Smooth muscle cell (in vitro differentiated cells): Measurements from ENCODE around the gene HRK. TPM values are rescaled to one million over a fixed set of nuclear protein-coding genes. Genes with fewer than 3 reads are reported as not detected.

Experiments
- DNase-seq: peaks from one replicate; lab custom pipeline; 2025; ENCODE audit not compliant: unreplicated experiment; lab: John Stamatoyannopoulos, UW
- H2AFZ ChIP-seq: fragments of 200-600 bp; sonication (generic); 2 replicates; pipeline ENCODE4 v1.6.0; 2016; ENCODE audit warnings: antibody characterized with exemption, low read depth, mild to moderate bottlenecking
- H3F3A ChIP-seq: fragments of 200-600 bp; sonication (generic); 2 replicates; pipeline ENCODE4 v1.6.0; 2017; ENCODE audit warnings: antibody characterized with exemption, low read depth
- H3K27ac ChIP-seq: fragments of 200-600 bp; sonication (generic); 2 replicates; pipeline ENCODE4 v1.5.1; 2016; ENCODE audit warnings: low read depth, mild to moderate bottlenecking
- H3K27me3 ChIP-seq: fragments of 200-600 bp; sonication (generic); 2 replicates; pipeline ENCODE4 v1.6.1; 2016; ENCODE audit warnings: low read depth, mild to moderate bottlenecking
- H3K36me3 ChIP-seq: fragments of 200-600 bp; sonication (generic); 2 replicates; pipeline ENCODE4 v1.5.1; 2016; ENCODE audit warnings: low read depth
- H3K4me1 ChIP-seq: fragments of 200-600 bp; sonication (generic); 2 replicates; pipeline ENCODE4 v1.5.1; 2016; ENCODE audit warnings: low read depth
- H3K4me2 ChIP-seq: fragments of 200-600 bp; sonication (generic); 2 replicates; pipeline ENCODE4 v1.6.0; 2016; ENCODE audit warnings: mild to moderate bottlenecking
- H3K4me3 ChIP-seq: fragments of 200-600 bp; sonication (generic); 2 replicates; pipeline ENCODE4 v1.5.1; 2016; ENCODE audit warnings: mild to moderate bottlenecking
- H3K79me2 ChIP-seq: fragments of 200-600 bp; sonication (generic); 2 replicates; pipeline ENCODE4 v1.6.0; 2016; ENCODE audit warnings: low read depth, mild to moderate bottlenecking
- H3K9ac ChIP-seq: fragments of 200-600 bp; sonication (generic); 2 replicates; pipeline ENCODE4 v1.6.0; 2016; ENCODE audit warnings: low read depth
- H3K9me3 ChIP-seq: fragments of 200-600 bp; sonication (generic); replicated peaks from 2 replicates; pipeline ENCODE4 v1.5.1; 2016; ENCODE audit warnings: low read depth
- H4K20me1 ChIP-seq: fragments of 200-600 bp; sonication (generic); 2 replicates; pipeline ENCODE4 v1.6.0; 2016; ENCODE audit warnings: low read depth
- CTCF ChIP-seq: fragments of 200-600 bp; sonication (generic); IDR thresholded peaks from 2 replicates; pipeline ENCODE4 v1.5.1; 2017; ENCODE audit warnings: borderline replicate concordance, mild to moderate bottlenecking, antibody characterized with exemption; ENCODE audit not compliant: insufficient read depth, poor library complexity, severe bottlenecking
- WGBS: methylation state at CpG from one replicate; pipeline ENCODE4 v1.1.7; 2016; ENCODE audit warnings: low lambda C conversion rate; 5-methylcytosine and 5-hydroxymethylcytosine counted together
- polyA plus RNA-seq: library from polyadenylated mRNA; unstranded; fragments of >200 nt; fragmentation: Nextera tagmentation; extraction: Ambion mirVana; gene quantifications from 2 replicates; pipeline ENCODE4 v1.2.1, GENCODE V29; 2016
- total RNA-seq: library from RNA; depleted of rRNA; stranded (reverse); fragments of >200 nt; gene quantifications from 2 replicates; pipeline ENCODE4 v1.2.3, GENCODE V29; 2014

The HRK gene
- total and polyA plus RNA-seq, 2 experiments from 2014 or later = 0.04 TPM; not detected in 1

- WGBS = 1% methylated on average over 64 of the region's 82 CpGs
- H3K4me1 ChIP-seq = peaks cover 7% of the 10 kb centered on the region
- H3K4me2 ChIP-seq = peak within 1 kb of the TSS; percentile 99
- peak within 1 kb of the TSS; percentile 77 for H3K27ac ChIP-seq
- peak; percentile 29 for DNase-seq
- no peaks in the 10 kb centered on the region for H3F3A ChIP-seq
- peak within 1 kb of the TSS; percentile 89 for H3K9ac ChIP-seq
- H4K20me1 ChIP-seq = peaks cover 27% of the 10 kb centered on the region
- no peaks in the 10 kb centered on the region for H3K27me3 ChIP-seq
- peak within 1 kb of the TSS; percentile 97 for H3K4me3 ChIP-seq
- H3K9me3 ChIP-seq = no peaks in the 10 kb centered on the region
- H2AFZ ChIP-seq = peak within 1 kb of the TSS; percentile 83
- H3K79me2 ChIP-seq = peaks cover 36% of the 10 kb centered on the region
- no peak for TF ChIP-seq CTCF
- H3K36me3 ChIP-seq = no peaks in the 10 kb centered on the region
Observed at GRCh38 chr12:116910645-116911451, 29.6 kb upstream of the HRK start, which contains the start of gene FBXW8. FBXW8 (plus strand) TSS chr12:116910950; CDS start chr12:116911038, 88 bp downstream.

- DNase-seq = no peak
- 73% methylated on average over 4 of the region's 4 CpGs for WGBS
- H3K79me2 ChIP-seq = peaks cover 36% of the 10 kb centered on the region
Observed at GRCh38 chr12:116910280-116910644, 29.0 kb upstream of the HRK start.

GRCh38 chr12:116906285-116906684 is 25.0 kb upstream of the HRK start:
- no peaks in the 10 kb centered on the region for H3K36me3 ChIP-seq
- H2AFZ ChIP-seq = no peak overlapping the region
- TF ChIP-seq CTCF = no peak
- H3K27me3 ChIP-seq = no peaks in the 10 kb centered on the region
- H4K20me1 ChIP-seq = no peaks in the 10 kb centered on the region
- no peak overlapping the region for H3K4me2 ChIP-seq
- peaks cover under 1% of the 10 kb centered on the region for H3K4me1 ChIP-seq
- DNase-seq = no peak
- H3K9ac ChIP-seq = no peak overlapping the region
- H3K27ac ChIP-seq = no peak overlapping the region
- H3K4me3 ChIP-seq = no peak overlapping the region
- 89% methylated on average over 4 of the region's 4 CpGs for WGBS
- no peaks in the 10 kb centered on the region for H3K9me3 ChIP-seq
- peaks cover 12% of the 10 kb centered on the region for H3K79me2 ChIP-seq
- H3F3A ChIP-seq = no peaks in the 10 kb centered on the region

More at GRCh38 chr12:116910280-116910644, 29.0 kb upstream of the HRK start:
- Histone ChIP-seq H3K27me3 (no peaks in the 10 kb centered on the region), H2AFZ (peak overlapping the region; percentile 83), H3K4me1 (peaks cover 7% of the 10 kb centered on the region), H3K4me3 (peak overlapping the region; percentile 97), H3K4me2 (peak overlapping the region; percentile 99), H3K27ac (peak overlapping the region; percentile 77), H3K36me3 (no peaks in the 10 kb centered on the region), H4K20me1 (peaks cover 21% of the 10 kb centered on the region), H3F3A (no peaks in the 10 kb centered on the region), H3K9me3 (no peaks in the 10 kb centered on the region), H3K9ac (peak overlapping the region; percentile 89)
- no peak for TF ChIP-seq CTCF

GRCh38 chr12:116903818-116904217 is 22.6 kb upstream of the HRK start:
- no peaks in the 10 kb centered on the region for H4K20me1 ChIP-seq
- H3K9me3 ChIP-seq = no peaks in the 10 kb centered on the region
- TF ChIP-seq CTCF = no peak
- H3K4me1 ChIP-seq = no peaks in the 10 kb centered on the region
- no peak overlapping the region for H2AFZ ChIP-seq
- peaks cover 9% of the 10 kb centered on the region for H3K27me3 ChIP-seq
- H3K4me3 ChIP-seq = no peak overlapping the region
- H3K27ac ChIP-seq = no peak overlapping the region
- H3K36me3 ChIP-seq = no peaks in the 10 kb centered on the region
- H3K9ac ChIP-seq = no peak overlapping the region
- WGBS = 79% methylated on average over 4 of the region's 4 CpGs
- no peaks in the 10 kb centered on the region for H3F3A ChIP-seq
- no peak overlapping the region for H3K4me2 ChIP-seq
- H3K79me2 ChIP-seq = no peaks in the 10 kb centered on the region
- no peak for DNase-seq
